ENCODE data around the gene KHDC1. TPM values are rescaled to one million over a fixed set of nuclear protein-coding genes. Genes with fewer than 3 reads are reported as not detected.
"Not testable (repeated sequence)": the region's sequence is repeated elsewhere in the genome, so short reads cannot be mapped to it uniquely, and the experiment has no call there.

The KHDC1 gene
- total and polyA plus RNA-seq, 2 of the 8 experiments (the other 6 are each of a cell fraction or from before 2014, with no cell fraction given), result 4.3 to 7.3 TPM

DNA sequence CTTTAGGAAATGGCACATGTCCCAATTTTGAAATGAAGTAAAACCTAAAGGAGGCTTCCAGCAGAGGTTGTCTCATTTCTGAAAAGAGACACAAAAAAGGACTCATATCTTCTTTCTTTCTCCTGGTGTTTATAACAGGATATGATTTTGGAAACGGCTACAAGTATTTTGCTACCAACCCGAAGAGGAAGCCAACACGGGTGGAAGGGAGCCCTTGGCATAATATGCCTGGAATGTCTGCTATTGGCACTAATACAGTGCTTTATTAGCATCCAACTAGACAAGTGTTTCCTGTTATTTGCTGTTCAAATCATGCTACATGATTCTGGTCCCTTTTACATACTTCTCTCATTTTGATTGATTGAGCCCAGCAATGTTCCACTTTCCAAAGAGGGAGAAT, 29.0 kb downstream of the KHDC1 start:
- POLR2A ChIA-PET (ENCODE audit: partially characterized antibody); H3K4ac ChIP-seq (replicated peaks; ENCODE audit: insufficient read length, low read depth, low read length); DNase-seq (ENCODE audit: low read depth in 1 of 2, low spot score in 2 of 2); H2BK120ac ChIP-seq (replicated peaks; ENCODE audit: low read depth, low read length); H3K79me1 ChIP-seq (ENCODE audit: low read depth, low read length); H2BK5ac ChIP-seq (ENCODE audit: low read depth, low read length); H2BK15ac ChIP-seq (ENCODE audit: low read length); H2AFZ ChIP-seq (ENCODE audit: low read length); H3K27me3 ChIP-seq (replicated peaks in 1 of 4; ENCODE audit: control insufficient read depth in 3 of 4, extremely low read depth in 1 of 4, insufficient read depth in 3 of 4, low read length in 3 of 4); H4K5ac ChIP-seq (ENCODE audit: insufficient read length, low read depth, low read length); H3K14ac ChIP-seq (ENCODE audit: insufficient read length); H3K23ac ChIP-seq (ENCODE audit: insufficient read length); H3K9ac ChIP-seq (replicated peaks in 1 of 4; ENCODE audit: extremely low read depth in 1 of 4, low read depth in 3 of 4, low read length in 3 of 4); H2AK5ac ChIP-seq (ENCODE audit: low read depth, low read length); H4K91ac ChIP-seq (replicated peaks; ENCODE audit: insufficient read length, low read length); H3K56ac ChIP-seq (replicated peaks; ENCODE audit: insufficient read length, low read depth, low read length); CTCF ChIA-PET (ENCODE audit: partially characterized antibody); H2BK20ac ChIP-seq (ENCODE audit: low read length); FAIRE-seq; H3K4me3 ChIP-seq (ENCODE audit: extremely low read depth in 1 of 4, insufficient read depth in 2 of 4, low read depth in 3 of 4, low read length in 4 of 4); H3K4me1 ChIP-seq (replicated peaks in 1 of 4; ENCODE audit: control insufficient read depth in 3 of 4, insufficient read depth in 4 of 4, low read length in 3 of 4); H2BK12ac ChIP-seq (ENCODE audit: low read depth, low read length); H4K8ac ChIP-seq (ENCODE audit: extremely low read depth, insufficient read depth, low read length); H3K27ac ChIP-seq (ENCODE audit: low read depth, low read length); H3K79me2 ChIP-seq (ENCODE audit: control insufficient read depth in 1 of 2, insufficient read depth in 2 of 2, low read length in 2 of 2); H3K36me3 ChIP-seq (ENCODE audit: control insufficient read depth in 2 of 4, insufficient read depth in 4 of 4, low read length in 3 of 4); H3K18ac ChIP-seq (ENCODE audit: extremely low read depth, low read length); H3K23me2 ChIP-seq (ENCODE audit: low read depth, low read length); H3K4me2 ChIP-seq (ENCODE audit: insufficient read depth in 1 of 2, low read depth in 2 of 2, low read length in 2 of 2); H3K9me3 ChIP-seq (ENCODE audit: insufficient read depth in 2 of 2, low read depth in 1 of 2, low read length in 1 of 2); H4K20me1 ChIP-seq (replicated peaks in 1 of 2; ENCODE audit: control insufficient read depth in 1 of 2, insufficient read depth in 2 of 2, low read length in 2 of 2): not testable (repeated sequence)
- whole genome bisulfite sequencing, 2 experiments (ENCODE audit: extremely low coverage in 1 of 2, insufficient coverage in 1 of 2, insufficient read length in 1 of 2, insufficient replicate concordance in 2 of 2, low coverage in 1 of 2, low lambda C conversion rate in 2 of 2, missing lambda C conversion rate in 1 of 2), result 88% methylated on average over 3 of the region's 3 CpGs; no CpG with 5 or more reads in 1 of the 2 experiments

Measured in H1 (cell line).